HepG2 (cell line): ENCODE data around the gene ST14. TPM values are rescaled to one million over a fixed set of nuclear protein-coding genes. Genes with fewer than 3 reads are reported as not detected.
A peak's percentile ranks its signal among the peaks of the same experiment; 100 is the strongest.

Experiments
- AGO1 ChIP-seq: fragments of 200-400 bp; formaldehyde crosslinking; IDR thresholded peaks from 2 replicates; pipeline ENCODE4 v1.6.1; 2017; ENCODE audit warnings: mild to moderate bottlenecking, low read depth, low read length, moderate library complexity; ENCODE audit not compliant: poor library complexity, severe bottlenecking
- BRD4 ChIP-seq: sonication (generic); formaldehyde crosslinking; IDR thresholded peaks from 2 replicates; pipeline ENCODE4 v1.4.0; 2020; ENCODE audit warnings: missing genetic modification reagents
- EP300 ChIP-seq, 3 experiments: sonication (generic) in 1 of 3; formaldehyde crosslinking in 1 of 3; IDR thresholded peaks; 2 replicates each; pipeline versions ENCODE4 v1.5.1 to v1.6.1; 2011 to 2020; ENCODE audit warnings: low read depth in 2 of 3, low read length in 2 of 3, borderline replicate concordance in 1 of 3, improper control_type of control experiment in 1 of 3, mild to moderate bottlenecking in 1 of 3, missing genetic modification reagents in 1 of 3, moderate library complexity in 1 of 3
- FOXO1 ChIP-seq: sonication (generic); formaldehyde crosslinking; IDR thresholded peaks from 2 replicates; pipeline ENCODE4 v1.4.0; 2020; ENCODE audit warnings: missing genetic modification reagents
- IKZF1 ChIP-seq: fragments of 450-650 bp; IDR thresholded peaks from 2 replicates; pipeline ENCODE4 v1.7.1; 2016
- PAX8 ChIP-seq: sonication (generic); formaldehyde crosslinking; IDR thresholded peaks from 2 replicates; pipeline ENCODE4 v1.8.0; 2022; ENCODE audit warnings: mild to moderate bottlenecking, missing genetic modification reagents, borderline replicate concordance
- PTBP1 ChIP-seq: fragments of 200-400 bp; formaldehyde crosslinking; IDR thresholded peaks from 2 replicates; pipeline ENCODE4 v1.6.1; 2018; ENCODE audit warnings: low read length, low read depth; ENCODE audit not compliant: poor library complexity, severe bottlenecking
- SIX1 ChIP-seq: sonication (generic); formaldehyde crosslinking; IDR thresholded peaks from 2 replicates; pipeline ENCODE4 v1.4.0; 2020; ENCODE audit warnings: missing genetic modification reagents, borderline replicate concordance
- TBX2 ChIP-seq: sonication (generic); formaldehyde crosslinking; IDR thresholded peaks from 2 replicates; pipeline ENCODE4 v1.5.0; 2020; ENCODE audit warnings: missing genetic modification reagents, mild to moderate bottlenecking, borderline replicate concordance
- TP53 ChIP-seq: sonication (generic); formaldehyde crosslinking; conservative IDR thresholded peaks from 2 replicates; pipeline ENCODE4 v1.4.0; 2020; ENCODE audit warnings: missing genetic modification reagents
- ZNF781 ChIP-seq: sonication (generic); formaldehyde crosslinking; IDR thresholded peaks from 2 replicates; pipeline ENCODE4 v1.5.1; 2020; ENCODE audit warnings: borderline replicate concordance, mild to moderate bottlenecking, missing genetic modification reagents; ENCODE audit errors: not compliant biosample characterization
- polyA plus RNA-seq, 8 experiments: library from polyadenylated mRNA; depleted of rRNA in 3 of 8; stranded (reverse) in 7 of 8; unstranded in 1 of 8; fragments of >200 nt; fragmentation: Illumina TruSeq in 4 of 8; extraction: Trizol in 4 of 8; gene quantifications; 2 replicates each; pipeline versions ENCODE4 v1.2.1 to v1.2.3, GENCODE V29; 2011 to 2016; ENCODE audit warnings: low read depth in 4 of 8, missing spikeins in 1 of 8, mixed read lengths in 1 of 8; ENCODE audit not compliant: insufficient read depth in 1 of 8
- total RNA-seq, 5 experiments: library from RNA; depleted of rRNA; stranded (reverse); fragments of >200 nt; fragmentation: Illumina TruSeq; extraction: Trizol; gene quantifications; 2 replicates each; pipeline ENCODE4 v1.2.3, GENCODE V29; 2016; ENCODE audit warnings: low read depth in 1 of 5
- TF ChIP-seq, protein P1 (sequence below): sonication (generic); formaldehyde crosslinking; IDR thresholded peaks from 2 replicates; pipeline ENCODE4 v1.8.0; 2022; ENCODE audit warnings: missing genetic modification reagents, mild to moderate bottlenecking, borderline replicate concordance
- TF ChIP-seq, protein P2 (sequence below): IDR thresholded peaks from 2 replicates; pipeline ENCODE4 v1.6.1; 2016; ENCODE audit warnings: low read depth, control low read depth
- TF ChIP-seq, protein P3 (sequence below): IDR thresholded peaks from 2 replicates; pipeline ENCODE4 v1.6.1; 2016; ENCODE audit warnings: control low read depth

The ST14 gene
- total and polyA plus RNA-seq, 2 of the 13 experiments (the other 11 are each of a cell fraction or from before 2014, with no cell fraction given), result 0.88 to 1.4 TPM

DNA sequence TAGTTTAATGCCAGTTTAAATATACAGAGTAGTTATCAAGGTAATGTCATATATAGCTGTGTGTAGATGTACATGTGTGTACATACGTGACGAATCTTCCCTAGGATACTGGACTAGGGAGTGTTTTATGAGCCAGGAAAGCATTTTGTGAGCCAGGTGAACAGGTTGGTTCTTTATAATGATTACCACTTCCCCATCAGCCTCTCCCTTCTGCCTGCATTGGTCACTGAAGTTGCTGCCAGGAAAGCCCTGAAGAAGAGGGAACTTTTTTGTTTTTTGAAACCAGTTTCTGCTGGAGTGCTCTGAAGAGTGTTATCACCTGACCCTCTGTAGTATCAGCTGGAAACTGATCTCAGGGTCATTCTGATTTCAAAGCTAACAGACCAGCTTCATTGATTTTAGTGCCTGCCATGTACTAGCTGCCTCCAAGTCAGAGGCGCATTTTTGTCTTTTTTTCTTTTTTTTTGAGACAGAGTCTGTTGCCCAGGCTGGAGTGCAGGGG lies 14.2 kb upstream of the ST14 start (continued):
- TF ChIP-seq, protein P1, sequence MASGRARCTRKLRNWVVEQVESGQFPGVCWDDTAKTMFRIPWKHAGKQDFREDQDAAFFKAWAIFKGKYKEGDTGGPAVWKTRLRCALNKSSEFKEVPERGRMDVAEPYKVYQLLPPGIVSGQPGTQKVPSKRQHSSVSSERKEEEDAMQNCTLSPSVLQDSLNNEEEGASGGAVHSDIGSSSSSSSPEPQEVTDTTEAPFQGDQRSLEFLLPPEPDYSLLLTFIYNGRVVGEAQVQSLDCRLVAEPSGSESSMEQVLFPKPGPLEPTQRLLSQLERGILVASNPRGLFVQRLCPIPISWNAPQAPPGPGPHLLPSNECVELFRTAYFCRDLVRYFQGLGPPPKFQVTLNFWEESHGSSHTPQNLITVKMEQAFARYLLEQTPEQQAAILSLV (CRISPR knock-in tag), result no peak
- TF ChIP-seq TBX2 (CRISPR knock-in tag), result no peak
- 0 out of 2 replicates have a peak, but pooled peaks have one; percentile 40 for TF ChIP-seq PAX8 (CRISPR knock-in tag)
- no peak for TF ChIP-seq TP53 (CRISPR knock-in tag)
- TF ChIP-seq, protein P2, sequence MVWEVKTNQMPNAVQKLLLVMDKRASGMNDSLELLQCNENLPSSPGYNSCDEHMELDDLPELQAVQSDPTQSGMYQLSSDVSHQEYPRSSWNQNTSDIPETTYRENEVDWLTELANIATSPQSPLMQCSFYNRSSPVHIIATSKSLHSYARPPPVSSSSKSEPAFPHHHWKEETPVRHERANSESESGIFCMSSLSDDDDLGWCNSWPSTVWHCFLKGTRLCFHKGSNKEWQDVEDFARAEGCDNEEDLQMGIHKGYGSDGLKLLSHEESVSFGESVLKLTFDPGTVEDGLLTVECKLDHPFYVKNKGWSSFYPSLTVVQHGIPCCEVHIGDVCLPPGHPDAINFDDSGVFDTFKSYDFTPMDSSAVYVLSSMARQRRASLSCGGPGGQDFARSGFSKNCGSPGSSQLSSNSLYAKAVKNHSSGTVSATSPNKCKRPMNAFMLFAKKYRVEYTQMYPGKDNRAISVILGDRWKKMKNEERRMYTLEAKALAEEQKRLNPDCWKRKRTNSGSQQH, result no peak
- no peak for TF ChIP-seq BRD4 (CRISPR knock-in tag)
- no peak for TF ChIP-seq PTBP1
- TF ChIP-seq FOXO1, result no peak
- 0 out of 2 replicates have a peak, but pooled peaks have one; percentile 26 for TF ChIP-seq SIX1
- no peak for TF ChIP-seq ZNF781 (CRISPR knock-in tag)
- TF ChIP-seq, protein P3, sequence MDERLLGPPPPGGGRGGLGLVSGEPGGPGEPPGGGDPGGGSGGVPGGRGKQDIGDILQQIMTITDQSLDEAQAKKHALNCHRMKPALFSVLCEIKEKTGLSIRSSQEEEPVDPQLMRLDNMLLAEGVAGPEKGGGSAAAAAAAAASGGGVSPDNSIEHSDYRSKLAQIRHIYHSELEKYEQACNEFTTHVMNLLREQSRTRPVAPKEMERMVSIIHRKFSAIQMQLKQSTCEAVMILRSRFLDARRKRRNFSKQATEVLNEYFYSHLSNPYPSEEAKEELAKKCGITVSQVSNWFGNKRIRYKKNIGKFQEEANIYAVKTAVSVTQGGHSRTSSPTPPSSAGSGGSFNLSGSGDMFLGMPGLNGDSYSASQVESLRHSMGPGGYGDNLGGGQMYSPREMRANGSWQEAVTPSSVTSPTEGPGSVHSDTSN (CRISPR knock-in tag), result no peak
- TF ChIP-seq IKZF1, result no peak
- peak in 1 of 2 experiments; percentile 30; a peak in 1 of 4 replicates for TF ChIP-seq EP300 (IDR thresholded peaks at IDR 0.05; ENCODE audit: low read depth in 2 of 2, low read length in 2 of 2)
- TF ChIP-seq EP300 (CRISPR knock-in tag; IDR thresholded peaks at IDR 0.05; ENCODE audit: borderline replicate concordance), result no peak
- no peak for TF ChIP-seq AGO1
- TF ChIP-seq, all 625 proteins: peak for 35
